SW480 (cell line): ENCODE data around the gene CXCR3.
"Not testable (repeated sequence)": the region's sequence is repeated elsewhere in the genome, so short reads cannot be mapped to it uniquely, and the experiment has no call there.

ENCODE experiments used
- DNase-seq: peaks from one replicate; pipeline ENCODE4 v3.0.0-alpha.2; 2016; ENCODE audit warnings: low spot score

Gene CXCR3

GRCh38 chrX:71609095-71609750, 9.1 kb downstream of the CXCR3 start:
- no peak for DNase-seq

- DNase-seq, result no peak
These were observed 10.8 kb downstream of the CXCR3 start for GRCh38 chrX:71607488-71607887.

- DNase-seq, result no peak
These were observed 11.6 kb downstream of the CXCR3 start for GRCh38 chrX:71606536-71607216.

- no peak for DNase-seq
These were observed 13.3 kb downstream of the CXCR3 start for GRCh38 chrX:71604796-71605568.

- DNase-seq, result no peak
These were observed 14.2 kb downstream of the CXCR3 start for GRCh38 chrX:71604141-71604540.

- no peak for DNase-seq
These were observed 14.7 kb downstream of the CXCR3 start for GRCh38 chrX:71603618-71604017.

- no peak for DNase-seq
These were observed 18.3 kb downstream of the CXCR3 start for GRCh38 chrX:71599965-71600364.

GRCh38 chrX:71593210-71593609, 25.1 kb downstream of the CXCR3 start:
- not testable (repeated sequence) for DNase-seq

GRCh38 chrX:71586929-71587328, 31.4 kb downstream of the CXCR3 start:
- DNase-seq, result peak; percentile 24

GRCh38 chrX:71581210-71581609, 37.1 kb downstream of the CXCR3 start:
- DNase-seq, result no peak

GRCh38 chrX:71579990-71580380, 38.3 kb downstream of the CXCR3 start:
- no peak for DNase-seq

GRCh38 chrX:71579136-71579989, 38.9 kb downstream of the CXCR3 start:
- no peak for DNase-seq

GRCh38 chrX:71578253-71579135, 39.8 kb downstream of the CXCR3 start, which contains the start of gene GCNA:
GCNA (plus strand) TSS chrX:71578437; CDS start chrX:71580822, 2,385 bp downstream.
- no peak for DNase-seq

GRCh38 chrX:71577682-71578081, 40.6 kb downstream of the CXCR3 start:
- no peak for DNase-seq

- no peak for DNase-seq
These were observed 44.7 kb downstream of the CXCR3 start for GRCh38 chrX:71573590-71573989.

GRCh38 chrX:71571390-71571789, 46.9 kb downstream of the CXCR3 start:
- not testable (repeated sequence) for DNase-seq
